Trophoblast cell (in vitro differentiated cells and primary cell): ENCODE data around the gene NBAS.

ENCODE experiments used
- DNase-seq, 2 donors: peaks; one replicate each; pipeline ENCODE4 v3.0.0-alpha.2; 2016
- H2AFZ ChIP-seq: 2 replicates; pipeline ENCODE4 v1.6.1; 2013; ENCODE audit warnings: low read length, moderate library complexity, mild to moderate bottlenecking; ENCODE audit not compliant: insufficient read depth, poor library complexity
- H2AK5ac ChIP-seq: 2 replicates; pipeline ENCODE4 v1.6.1; 2013; ENCODE audit warnings: mild to moderate bottlenecking, low read length
- H2BK120ac ChIP-seq: 2 replicates; pipeline ENCODE4 v1.6.1; 2013; ENCODE audit warnings: low read length, mild to moderate bottlenecking, moderate library complexity; ENCODE audit not compliant: insufficient read depth, poor library complexity
- H2BK12ac ChIP-seq: 2 replicates; pipeline ENCODE4 v1.6.1; 2013; ENCODE audit warnings: mild to moderate bottlenecking, low read length, moderate library complexity
- H2BK5ac ChIP-seq: 2 replicates; pipeline ENCODE4 v1.6.1; 2013; ENCODE audit warnings: low read length, low read depth, moderate library complexity, mild to moderate bottlenecking; ENCODE audit not compliant: poor library complexity
- H3K14ac ChIP-seq: 2 replicates; pipeline ENCODE4 v1.6.1; 2013; ENCODE audit warnings: mild to moderate bottlenecking, low read length
- H3K18ac ChIP-seq: 2 replicates; pipeline ENCODE4 v1.6.1; 2013; ENCODE audit warnings: mild to moderate bottlenecking, low read length
- H3K23ac ChIP-seq: 2 replicates; pipeline ENCODE4 v1.6.1; 2013; ENCODE audit warnings: low read length
- H3K27ac ChIP-seq: 2 replicates; pipeline ENCODE4 v1.5.1; 2013; ENCODE audit warnings: low read depth, mild to moderate bottlenecking, inconsistent platforms, low read length, moderate library complexity
- H3K27me3 ChIP-seq: 2 replicates; pipeline ENCODE4 v1.6.1; 2013; ENCODE audit warnings: inconsistent platforms, mild to moderate bottlenecking, low read length, moderate library complexity; ENCODE audit not compliant: insufficient read depth
- H3K36me3 ChIP-seq, 2 experiments: 1 replicate in 1 of 2; 2 replicates in 1 of 2; pipeline ENCODE4 v1.6.1; 2013; ENCODE audit warnings: low read length in 2 of 2, mild to moderate bottlenecking in 2 of 2, moderate library complexity in 1 of 2; ENCODE audit not compliant: insufficient read depth in 2 of 2, control insufficient read depth in 1 of 2
- H3K4ac ChIP-seq: 2 replicates; pipeline ENCODE4 v1.6.1; 2013; ENCODE audit warnings: low read depth, mild to moderate bottlenecking, low read length, moderate library complexity
- H3K4me1 ChIP-seq, 2 experiments: 1 replicate in 1 of 2; 2 replicates in 1 of 2; pipeline ENCODE4 v1.6.1; 2013; ENCODE audit warnings: low read length in 2 of 2, mild to moderate bottlenecking in 2 of 2, moderate library complexity in 1 of 2; ENCODE audit not compliant: insufficient read depth in 2 of 2, control insufficient read depth in 1 of 2
- H3K4me2 ChIP-seq: 2 replicates; pipeline ENCODE4 v1.6.1; 2013; ENCODE audit warnings: inconsistent platforms, mild to moderate bottlenecking, low read length, moderate library complexity
- H3K4me3 ChIP-seq: 2 replicates; pipeline ENCODE4 v1.5.1; 2013; ENCODE audit warnings: mild to moderate bottlenecking, low read depth, low read length, inconsistent platforms
- H3K79me1 ChIP-seq: one replicate; pipeline ENCODE4 v1.6.1; 2013; ENCODE audit warnings: low read length
- H3K79me2 ChIP-seq: 2 replicates; pipeline ENCODE4 v1.6.1; 2013; ENCODE audit warnings: low read length, mild to moderate bottlenecking; ENCODE audit not compliant: control insufficient read depth, insufficient read depth, poor library complexity
- H3K9ac ChIP-seq: 2 replicates; pipeline ENCODE4 v1.6.1; 2013; ENCODE audit warnings: mild to moderate bottlenecking, low read length
- H3K9me3 ChIP-seq: 2 replicates; pipeline ENCODE4 v1.6.1; 2013; ENCODE audit warnings: low read depth, mild to moderate bottlenecking, control low read depth, inconsistent platforms, low read length; ENCODE audit not compliant: insufficient read depth
- H4K12ac ChIP-seq: 2 replicates; pipeline ENCODE4 v1.6.1; 2013; ENCODE audit warnings: low read depth, mild to moderate bottlenecking, low read length, moderate library complexity
- H4K8ac ChIP-seq: 2 replicates; pipeline ENCODE4 v1.6.1; 2013; ENCODE audit warnings: low read depth, mild to moderate bottlenecking, low read length, moderate library complexity
- H4K91ac ChIP-seq: one replicate; pipeline ENCODE4 v1.6.1; 2013; ENCODE audit warnings: low read depth, mild to moderate bottlenecking, low read length, moderate library complexity
- WGBS: extraction: QIAGEN DNeasy Blood & Tissue Kit; methylation state at CpG from one replicate; pipeline ENCODE4 v1.1.7; 2013; ENCODE audit warnings: missing lambda C conversion rate; ENCODE audit not compliant: insufficient read length, insufficient coverage; ENCODE audit errors: extremely low coverage; 5-methylcytosine and 5-hydroxymethylcytosine counted together

NBAS gene

GRCh38 chr2:15273452-15273851, 287.7 kb downstream of the NBAS start:
- Histone ChIP-seq H3K79me1 (no peaks in the 10 kb centered on the region), H3K9me3 (no peaks in the 10 kb centered on the region), H3K23ac (no peak overlapping the region), H4K8ac (no peak overlapping the region), H3K4me1 (no peaks in the 10 kb centered on the region), H3K4me3 (no peak overlapping the region), H2AK5ac (no peak overlapping the region), H2BK12ac (no peak overlapping the region), H3K4me2 (no peak overlapping the region), H3K4ac (no peak overlapping the region), H3K9ac (no peak overlapping the region), H3K14ac (no peak overlapping the region), H3K27ac (no peak overlapping the region), H4K12ac (no peak overlapping the region), H2BK5ac (no peak overlapping the region), H3K36me3 (peaks cover 0 to 5% of the 10 kb centered on the region in 2 experiments), H4K91ac (no peak overlapping the region), H3K18ac (no peak overlapping the region), H2AFZ (no peak overlapping the region), H2BK120ac (no peak overlapping the region), H3K27me3 (no peaks in the 10 kb centered on the region), H3K79me2 (no peaks in the 10 kb centered on the region)
- no peak for DNase-seq
- WGBS, result no CpG with 5 or more reads among the region's 1 CpG

DNA sequence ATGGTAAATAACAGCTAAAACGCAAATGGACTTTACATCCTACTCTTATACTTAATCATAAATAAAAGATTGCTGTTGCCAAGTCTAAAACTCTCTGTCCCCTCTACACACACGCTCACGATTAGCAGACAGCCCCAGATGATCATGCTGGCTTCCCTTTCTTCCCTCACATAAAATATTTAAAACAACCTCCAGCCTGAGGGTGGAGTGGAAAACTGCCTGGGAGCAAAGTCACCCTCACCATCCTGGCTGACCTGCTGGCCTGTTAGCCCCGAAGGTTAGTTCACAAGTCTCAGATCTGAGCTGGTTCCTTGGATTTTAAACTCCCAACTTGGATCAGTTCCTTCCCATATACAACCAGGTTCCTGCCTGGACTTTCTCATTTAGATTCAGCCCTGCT, 288.2 kb downstream of the NBAS start:
- WGBS, result no CpG with 5 or more reads among the region's 4 CpGs
- Histone ChIP-seq H2AK5ac (no peak overlapping the region), H2BK120ac (no peak overlapping the region), H3K79me2 (no peaks in the 10 kb centered on the region), H4K12ac (no peak overlapping the region), H4K91ac (no peak overlapping the region), H2BK5ac (no peak overlapping the region), H3K9ac (no peak overlapping the region), H3K4me2 (no peak overlapping the region), H3K23ac (no peak overlapping the region), H3K27me3 (no peaks in the 10 kb centered on the region), H3K27ac (no peak overlapping the region), H3K9me3 (no peaks in the 10 kb centered on the region), H3K4ac (no peak overlapping the region), H2BK12ac (no peak overlapping the region), H3K36me3 (peaks cover 0 to 5% of the 10 kb centered on the region in 2 experiments), H2AFZ (no peak overlapping the region), H4K8ac (no peak overlapping the region), H3K4me3 (no peak overlapping the region), H3K79me1 (no peaks in the 10 kb centered on the region), H3K14ac (no peak overlapping the region), H3K18ac (no peak overlapping the region), H3K4me1 (no peaks in the 10 kb centered on the region)
- DNase-seq, result peak; percentile 53 to 66

DNA sequence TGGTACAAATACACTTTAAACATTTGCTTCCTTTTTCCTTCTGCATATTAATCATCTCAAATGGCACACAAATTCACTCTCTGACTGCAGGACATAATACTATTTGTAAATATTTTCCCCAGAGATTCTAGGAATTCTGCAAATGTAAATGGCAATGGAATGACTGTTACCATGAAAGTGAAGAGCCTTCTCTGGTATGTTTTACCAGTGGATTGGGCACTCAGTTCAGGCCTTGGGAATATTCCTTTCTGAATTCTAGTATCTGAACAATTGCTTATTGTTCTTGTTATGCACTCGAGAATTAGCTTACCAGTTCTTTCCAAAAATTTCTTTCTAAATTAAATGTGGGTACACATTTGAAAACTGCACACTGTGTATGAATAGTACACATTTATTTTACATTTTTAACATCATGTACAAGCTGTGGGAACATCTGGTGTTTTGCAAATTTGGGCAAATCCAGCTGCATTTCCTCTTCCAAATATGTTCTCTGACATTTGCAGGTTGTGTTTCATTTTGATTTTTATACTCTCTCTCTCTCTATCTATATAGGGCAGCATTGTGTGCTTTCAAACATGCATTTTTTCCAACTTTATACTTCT, 289.1 kb downstream of the NBAS start:
- Histone ChIP-seq H4K12ac (no peak overlapping the region), H4K8ac (no peak overlapping the region), H3K9me3 (no peaks in the 10 kb centered on the region), H2BK12ac (no peak overlapping the region), H3K27me3 (no peaks in the 10 kb centered on the region), H3K27ac (no peak overlapping the region), H3K18ac (no peak overlapping the region), H3K23ac (no peak overlapping the region), H3K4me2 (no peak overlapping the region), H2BK5ac (no peak overlapping the region), H3K14ac (no peak overlapping the region), H3K79me2 (no peaks in the 10 kb centered on the region), H3K4me3 (no peak overlapping the region), H3K9ac (no peak overlapping the region), H3K4me1 (no peaks in the 10 kb centered on the region), H2AFZ (no peak overlapping the region), H2BK120ac (no peak overlapping the region), H3K4ac (no peak overlapping the region), H3K36me3 (peaks cover 0 to 5% of the 10 kb centered on the region in 2 experiments), H2AK5ac (no peak overlapping the region), H3K79me1 (no peaks in the 10 kb centered on the region), H4K91ac (no peak overlapping the region)
- WGBS, result no CpG with 5 or more reads among the region's 1 CpG
- DNase-seq, result peak in 1 of 2 donors; percentile 82

DNA sequence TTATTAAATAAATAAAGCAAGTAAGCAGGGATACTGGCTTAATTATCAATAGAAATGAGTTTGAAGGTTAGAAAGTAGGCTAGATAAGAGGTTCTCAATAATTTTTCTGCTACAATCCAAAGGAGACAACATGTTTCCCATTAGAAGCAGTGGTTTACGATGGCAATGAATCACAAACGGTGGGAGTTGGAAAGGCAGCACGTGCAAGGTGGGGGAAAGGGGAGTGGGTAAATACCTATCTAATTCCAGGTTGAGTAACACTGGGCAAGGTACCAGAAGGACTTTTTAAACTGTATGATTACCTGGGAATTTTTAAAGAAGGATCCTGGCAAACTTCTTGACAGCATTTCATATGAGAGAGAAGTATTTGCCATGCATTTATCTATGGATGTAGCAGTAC, 289.9 kb downstream of the NBAS start:
- Histone ChIP-seq H2BK120ac (no peak overlapping the region), H3K4me2 (no peak overlapping the region), H2BK12ac (no peak overlapping the region), H3K4ac (no peak overlapping the region), H3K4me3 (no peak overlapping the region), H4K12ac (no peak overlapping the region), H3K23ac (no peak overlapping the region), H3K14ac (no peak overlapping the region), H3K79me1 (no peaks in the 10 kb centered on the region), H3K36me3 (peaks cover 0 to 5% of the 10 kb centered on the region in 2 experiments), H3K4me1 (no peaks in the 10 kb centered on the region), H2AK5ac (no peak overlapping the region), H3K79me2 (no peaks in the 10 kb centered on the region), H4K91ac (no peak overlapping the region), H3K18ac (no peak overlapping the region), H3K27me3 (no peaks in the 10 kb centered on the region), H3K9me3 (no peaks in the 10 kb centered on the region), H2BK5ac (no peak overlapping the region), H2AFZ (no peak overlapping the region), H3K27ac (no peak overlapping the region), H4K8ac (no peak overlapping the region), H3K9ac (no peak overlapping the region)
- DNase-seq, result no peak
- no CpG with 5 or more reads among the region's 3 CpGs for WGBS
